ENCODE data around the gene WWOX.

DNA sequence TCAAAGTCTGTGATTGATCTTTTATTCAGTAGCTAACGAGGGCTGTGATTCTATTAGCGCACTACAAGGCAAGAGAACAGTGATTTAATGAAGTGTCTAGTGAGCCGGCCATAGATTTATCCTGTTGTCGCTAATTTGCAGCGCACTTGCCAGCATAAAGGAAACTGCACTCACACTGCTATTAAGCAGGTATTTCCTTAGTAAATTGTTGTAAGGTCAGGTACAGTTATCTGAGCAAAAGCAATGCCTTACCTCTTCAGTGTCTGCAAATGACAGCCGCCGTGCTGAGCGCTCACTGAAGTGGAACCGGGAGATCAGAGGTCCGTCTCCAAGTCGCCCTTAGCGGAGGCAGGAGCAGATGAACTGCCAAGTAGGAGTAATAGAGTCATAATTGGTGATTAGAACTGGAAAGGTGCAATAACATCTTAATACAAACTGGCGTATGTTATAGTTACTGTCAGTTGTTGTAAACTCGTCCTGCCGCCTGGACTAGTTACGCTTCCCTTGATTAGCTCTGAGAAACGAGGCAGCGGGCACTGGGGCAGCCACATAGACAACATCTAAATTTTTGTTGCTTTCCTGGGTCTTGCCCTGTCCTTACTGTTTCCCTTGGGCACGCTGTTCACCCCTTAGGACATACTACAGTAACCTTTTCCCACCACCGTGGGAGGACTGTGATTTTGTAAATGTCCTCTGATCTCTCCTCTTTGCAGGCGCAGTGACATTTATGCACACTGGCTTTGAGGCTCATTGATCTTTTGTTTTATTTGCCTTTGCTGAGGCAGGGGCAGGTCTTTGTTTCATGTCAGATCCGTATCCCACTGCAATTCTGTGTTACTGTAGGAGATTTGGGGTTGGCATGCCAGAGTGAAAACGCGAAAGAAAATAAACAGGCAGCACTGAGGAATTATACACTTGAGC, 363.1 kb downstream of the WWOX start:
- TF ChIP-seq CTCF (optimal IDR thresholded peaks at IDR 0.05 in 1 of 3, IDR thresholded peaks at IDR 0.05 in 1 of 3, conservative IDR thresholded peaks at IDR 0.05 in 1 of 3; ENCODE audit: extremely low read depth in 1 of 3, insufficient read depth in 2 of 3, low read length in 3 of 3) = no peak
- TF ChIP-seq EZH2 (IDR thresholded peaks at IDR 0.05; ENCODE audit: low read length) = no peak

All from keratinocyte (primary cell).